Esophagus squamous epithelium (tissue), 4 donors: ENCODE results near the gene ZNF256.

ENCODE experiments used
- CTCF ChIP-seq, 6 experiments: fragments of 450-650 bp in 4 of 6; fragments of 200-600 bp in 2 of 6; sonication (generic) in 2 of 6; IDR thresholded peaks; one replicate each; pipeline ENCODE4 v1.5.1; 2016 to 2019; ENCODE audit warnings: antibody characterized with exemption in 6 of 6, mild to moderate bottlenecking in 4 of 6, moderate library complexity in 4 of 6
- POLR2A ChIP-seq, 4 donors: fragments of 450-650 bp; IDR thresholded peaks; one replicate each; pipeline ENCODE4 v1.6.1; 2017; ENCODE audit warnings: antibody characterized with exemption in 4 of 4, mild to moderate bottlenecking in 4 of 4, moderate library complexity in 3 of 4

GRCh38 chr19:57947419-57948134 lies at the start of gene ZNF256:
- TF ChIP-seq CTCF (IDR thresholded peaks at IDR 0.05) (peak; percentile 40 to 82 (median 59)), POLR2A (IDR thresholded peaks at IDR 0.05) (peak in 1 of 4 donors; percentile 12)
